KMS-11 (cell line): ENCODE results near the gene CPD.

ENCODE experiments used
- H2AFZ ChIP-seq: fragments of 200-600 bp; sonication (generic); 2 replicates; pipeline ENCODE4 v1.6.1; 2016; ENCODE audit warnings: antibody characterized with exemption, mixed run types, low read depth
- H3K27ac ChIP-seq: fragments of 200-600 bp; sonication (generic); 2 replicates; pipeline ENCODE4 v1.6.1; 2016; ENCODE audit warnings: mild to moderate bottlenecking, mixed run types
- H3K27me3 ChIP-seq: fragments of 200-600 bp; sonication (generic); 2 replicates; pipeline ENCODE4 v1.6.1; 2017; ENCODE audit warnings: mild to moderate bottlenecking, low read depth, mixed run types, moderate library complexity; ENCODE audit not compliant: insufficient read depth
- H3K36me3 ChIP-seq: fragments of 200-600 bp; sonication (generic); 2 replicates; pipeline ENCODE4 v1.6.1; 2017; ENCODE audit warnings: mild to moderate bottlenecking, mixed run types; ENCODE audit not compliant: insufficient read depth
- H3K4me1 ChIP-seq: fragments of 200-600 bp; sonication (generic); 2 replicates; pipeline ENCODE4 v1.6.1; 2016; ENCODE audit warnings: mild to moderate bottlenecking, low read depth, mixed run types; ENCODE audit not compliant: poor library complexity, severe bottlenecking
- H3K4me2 ChIP-seq: fragments of 200-600 bp; sonication (generic); 2 replicates; pipeline ENCODE4 v1.7.0; 2016; ENCODE audit warnings: mild to moderate bottlenecking, mixed run types
- H3K4me3 ChIP-seq: fragments of 200-600 bp; sonication (generic); IDR thresholded peaks from 2 replicates; pipeline ENCODE4 v1.6.1; 2017; ENCODE audit warnings: low read depth, low read length, mixed read lengths; ENCODE audit not compliant: insufficient read depth
- H3K79me2 ChIP-seq: fragments of 200-600 bp; sonication (generic); 2 replicates; pipeline ENCODE4 v1.6.1; 2016; ENCODE audit warnings: low read depth, mixed run types; ENCODE audit not compliant: insufficient read depth
- H3K9ac ChIP-seq: fragments of 200-600 bp; sonication (generic); 2 replicates; pipeline ENCODE4 v1.6.1; 2016; ENCODE audit warnings: mild to moderate bottlenecking, mixed run types
- H4K20me1 ChIP-seq: fragments of 200-600 bp; sonication (generic); 2 replicates; pipeline ENCODE4 v1.6.1; 2016; ENCODE audit warnings: mild to moderate bottlenecking, mixed run types; ENCODE audit not compliant: insufficient read depth
- TF ChIP-seq, protein P1 (sequence below): fragments of 200-600 bp; sonication (generic); conservative IDR thresholded peaks from 2 replicates; pipeline ENCODE4 v1.6.1; 2017; ENCODE audit warnings: low read depth, mild to moderate bottlenecking, antibody characterized with exemption, low read length, moderate library complexity, mixed read lengths

The CPD gene

DNA sequence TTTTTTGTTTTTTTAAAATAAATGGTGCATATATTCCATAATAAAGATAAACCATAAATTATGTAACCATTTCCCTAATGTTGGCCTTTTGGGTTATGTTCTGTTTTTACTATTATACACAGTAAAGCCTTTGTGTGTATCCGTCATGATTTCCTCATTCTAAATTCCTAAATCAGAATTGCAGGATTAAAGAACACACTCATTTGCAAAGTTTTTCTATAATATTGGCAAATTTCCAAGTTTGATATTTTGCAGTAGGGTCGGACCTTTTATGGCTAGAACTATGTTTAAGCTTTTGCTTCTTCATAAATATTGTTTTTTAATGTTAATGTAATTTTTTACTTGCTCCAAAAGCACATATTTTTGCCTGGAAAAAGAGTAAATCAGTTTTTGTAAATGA lies 115.1 kb downstream of the CPD start:
- Histone ChIP-seq H3K27me3 (no peaks in the 10 kb centered on the region), H3K79me2 (no peaks in the 10 kb centered on the region), H3K4me1 (no peaks in the 10 kb centered on the region), H3K9ac (no peak overlapping the region), H3K27ac (no peak overlapping the region), H3K4me3 (no peak overlapping the region), H2AFZ (no peak overlapping the region), H4K20me1 (no peaks in the 10 kb centered on the region), H3K36me3 (peaks cover 18% of the 10 kb centered on the region; the same call in 1 of the 2 replicates), H3K4me2 (no peak overlapping the region)
- TF ChIP-seq, protein P1, sequence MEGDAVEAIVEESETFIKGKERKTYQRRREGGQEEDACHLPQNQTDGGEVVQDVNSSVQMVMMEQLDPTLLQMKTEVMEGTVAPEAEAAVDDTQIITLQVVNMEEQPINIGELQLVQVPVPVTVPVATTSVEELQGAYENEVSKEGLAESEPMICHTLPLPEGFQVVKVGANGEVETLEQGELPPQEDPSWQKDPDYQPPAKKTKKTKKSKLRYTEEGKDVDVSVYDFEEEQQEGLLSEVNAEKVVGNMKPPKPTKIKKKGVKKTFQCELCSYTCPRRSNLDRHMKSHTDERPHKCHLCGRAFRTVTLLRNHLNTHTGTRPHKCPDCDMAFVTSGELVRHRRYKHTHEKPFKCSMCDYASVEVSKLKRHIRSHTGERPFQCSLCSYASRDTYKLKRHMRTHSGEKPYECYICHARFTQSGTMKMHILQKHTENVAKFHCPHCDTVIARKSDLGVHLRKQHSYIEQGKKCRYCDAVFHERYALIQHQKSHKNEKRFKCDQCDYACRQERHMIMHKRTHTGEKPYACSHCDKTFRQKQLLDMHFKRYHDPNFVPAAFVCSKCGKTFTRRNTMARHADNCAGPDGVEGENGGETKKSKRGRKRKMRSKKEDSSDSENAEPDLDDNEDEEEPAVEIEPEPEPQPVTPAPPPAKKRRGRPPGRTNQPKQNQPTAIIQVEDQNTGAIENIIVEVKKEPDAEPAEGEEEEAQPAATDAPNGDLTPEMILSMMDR = no peak

- TF ChIP-seq, protein P1 = no peak
- Histone ChIP-seq H3K27ac (no peak overlapping the region), H3K36me3 (peaks cover 15% of the 10 kb centered on the region; the same call in 1 of the 2 replicates), H3K4me1 (no peaks in the 10 kb centered on the region), H3K27me3 (no peaks in the 10 kb centered on the region), H3K9ac (no peak overlapping the region), H2AFZ (no peak overlapping the region), H3K79me2 (no peaks in the 10 kb centered on the region), H3K4me2 (no peak overlapping the region), H3K4me3 (no peak overlapping the region), H4K20me1 (no peaks in the 10 kb centered on the region)
Measured at GRCh38 chr17:30495586-30495985, 116.9 kb downstream of the CPD start.

- no peaks in the 10 kb centered on the region for H3K27me3 ChIP-seq
- H3K4me3 ChIP-seq = no peak overlapping the region
- no peak overlapping the region for H3K4me2 ChIP-seq
- H3K9ac ChIP-seq = no peak overlapping the region
- TF ChIP-seq, protein P1 = no peak
- no peaks in the 10 kb centered on the region; the same call in 1 of the 2 replicates for H3K36me3 ChIP-seq
- no peaks in the 10 kb centered on the region for H4K20me1 ChIP-seq
- H2AFZ ChIP-seq = no peak overlapping the region
- H3K27ac ChIP-seq = no peak overlapping the region
- no peaks in the 10 kb centered on the region for H3K79me2 ChIP-seq
- H3K4me1 ChIP-seq = no peaks in the 10 kb centered on the region
Measured at GRCh38 chr17:30503558-30503957, 124.8 kb downstream of the CPD start.

GRCh38 chr17:30505868-30506417 lies 127.2 kb downstream of the CPD start:
- Histone ChIP-seq H3K4me2 (no peak overlapping the region), H3K9ac (no peak overlapping the region), H3K36me3 (no peaks in the 10 kb centered on the region; the same call in 1 of the 2 replicates), H3K4me1 (no peaks in the 10 kb centered on the region), H2AFZ (no peak overlapping the region), H4K20me1 (no peaks in the 10 kb centered on the region), H3K4me3 (no peak overlapping the region), H3K27ac (no peak overlapping the region), H3K27me3 (no peaks in the 10 kb centered on the region), H3K79me2 (no peaks in the 10 kb centered on the region)
- TF ChIP-seq, protein P1 = no peak
